HEK293 (cell line): Measurements from ENCODE around the gene MDM2.

Experiments used
- CTCF ChIA-PET: fragments of 350-600 bp; formaldehyde crosslinking; extraction: SDS; loops from one replicate; lab custom pipeline; 2021; ENCODE audit warnings: antibody characterized with exemption; lab: Yijun Ruan, JAX
- POLR2A ChIA-PET: fragments of 300-600 bp; formaldehyde crosslinking; extraction: SDS; loops from one replicate; lab custom pipeline; 2020; ENCODE audit warnings: antibody characterized with exemption, inconsistent platforms; lab: Yijun Ruan, JAX
- H3K27ac ChIP-seq: fragments of 200-500 bp; sonication (Bioruptor generic); 2 replicates; pipeline ENCODE4 v1.5.1; 2014; ENCODE audit warnings: low read depth, low read length, control low read depth, inconsistent platforms; ENCODE audit errors: extremely low read depth
- H3K36me3 ChIP-seq, 2 experiments: fragments of 200-500 bp in 1 of 2; sonication (Bioruptor generic) in 1 of 2; 1 replicate in 1 of 2; 2 replicates in 1 of 2; pipeline ENCODE4 v1.5.1; 2014 to 2017; ENCODE audit warnings: inconsistent platforms in 2 of 2, low read length in 2 of 2; ENCODE audit not compliant: control insufficient read depth in 2 of 2, insufficient read depth in 1 of 2
- H3K4me1 ChIP-seq: fragments of 200-500 bp; sonication (Bioruptor generic); 2 replicates; pipeline ENCODE4 v1.5.1; 2014; ENCODE audit warnings: mild to moderate bottlenecking, low read length, inconsistent platforms; ENCODE audit not compliant: control insufficient read depth, insufficient read depth
- H3K4me3 ChIP-seq: 2 replicates; pipeline ENCODE4 v1.5.1; 2011; ENCODE audit warnings: low read depth, mild to moderate bottlenecking, control low read depth, low read length, moderate library complexity
- H3K9me3 ChIP-seq: fragments of 200-500 bp; sonication (Bioruptor generic); 2 replicates; pipeline ENCODE4 v1.5.1; 2014; ENCODE audit warnings: low read depth, low read length, inconsistent platforms; ENCODE audit not compliant: control insufficient read depth, insufficient read depth
- GLIS1 ChIP-seq: fragments of 450-650 bp; formaldehyde crosslinking; IDR thresholded peaks from 2 replicates; pipeline ENCODE4 v1.5.1; 2016; ENCODE audit warnings: missing biosample characterization, missing genetic modification characterization
- KLF10 ChIP-seq: fragments of 450-650 bp; IDR thresholded peaks from 2 replicates; pipeline ENCODE4 v1.5.1; 2018; ENCODE audit warnings: missing biosample characterization, mild to moderate bottlenecking, missing genetic modification characterization
- KLF16 ChIP-seq: fragments of 450-650 bp; formaldehyde crosslinking; IDR thresholded peaks from 2 replicates; pipeline ENCODE4 v1.5.1; 2017; ENCODE audit warnings: missing biosample characterization, missing genetic modification characterization
- PATZ1 ChIP-seq: fragments of 450-650 bp; formaldehyde crosslinking; IDR thresholded peaks from 2 replicates; pipeline ENCODE4 v1.5.1; 2016; ENCODE audit warnings: missing biosample characterization, missing genetic modification characterization
- SALL2 ChIP-seq: fragments of 450-650 bp; formaldehyde crosslinking; IDR thresholded peaks from 2 replicates; pipeline ENCODE4 v1.5.0; 2017; ENCODE audit warnings: missing biosample characterization, mild to moderate bottlenecking, missing genetic modification characterization, borderline replicate concordance
- SETDB1 ChIP-seq: IDR thresholded peaks from one replicate; pipeline ENCODE4 v1.6.1; 2017; ENCODE audit warnings: mild to moderate bottlenecking, low read length, moderate library complexity, mixed read lengths; ENCODE audit not compliant: insufficient read length
- TRIM28 ChIP-seq: IDR thresholded peaks from 2 replicates; pipeline ENCODE4 v1.6.1; 2011; ENCODE audit warnings: low read length, control low read depth, borderline replicate concordance
- ZBTB26 ChIP-seq: fragments of 450-650 bp; formaldehyde crosslinking; optimal IDR thresholded peaks from 2 replicates; pipeline ENCODE3; 2016; ENCODE audit warnings: missing biosample characterization, mild to moderate bottlenecking, missing genetic modification characterization
- ZNF138 ChIP-seq: fragments of 450-650 bp; formaldehyde crosslinking; IDR thresholded peaks from 2 replicates; pipeline ENCODE4 v1.5.1; 2016; ENCODE audit warnings: missing biosample characterization, missing genetic modification characterization, borderline replicate concordance
- ZNF169 ChIP-seq: fragments of 450-650 bp; formaldehyde crosslinking; IDR thresholded peaks from 2 replicates; pipeline ENCODE4 v1.5.1; 2016; ENCODE audit warnings: missing biosample characterization, missing genetic modification characterization
- ZNF274 ChIP-seq, 2 experiments: fragments of 200-500 bp in 1 of 2; fragments of 450-650 bp in 1 of 2; sonication (Bioruptor generic) in 1 of 2; formaldehyde crosslinking in 1 of 2; IDR thresholded peaks; 2 replicates each; pipeline versions ENCODE4 v1.5.1 to v1.6.1; 2014 to 2016; ENCODE audit warnings: borderline replicate concordance in 1 of 2, inconsistent platforms in 1 of 2, low read length in 1 of 2, missing biosample characterization in 1 of 2, missing genetic modification characterization in 1 of 2
- ZNF37A ChIP-seq: fragments of 450-650 bp; IDR thresholded peaks from 2 replicates; pipeline ENCODE4 v1.5.1; 2018; ENCODE audit warnings: missing biosample characterization, missing genetic modification characterization
- ZNF394 ChIP-seq: fragments of 450-650 bp; formaldehyde crosslinking; IDR thresholded peaks from 2 replicates; pipeline ENCODE4 v1.5.1; 2016; ENCODE audit warnings: missing biosample characterization, missing genetic modification characterization, mild to moderate bottlenecking, moderate library complexity, borderline replicate concordance
- ZNF529 ChIP-seq: fragments of 450-650 bp; formaldehyde crosslinking; IDR thresholded peaks from 2 replicates; pipeline ENCODE4 v1.5.1; 2017; ENCODE audit warnings: missing genetic modification characterization, missing biosample characterization; ENCODE audit not compliant: insufficient replicate concordance
- ZNF530 ChIP-seq: fragments of 450-650 bp; formaldehyde crosslinking; IDR thresholded peaks from 2 replicates; pipeline ENCODE4 v1.5.1; 2016; ENCODE audit warnings: low read depth, missing biosample characterization, missing genetic modification characterization
- ZNF596 ChIP-seq: fragments of 450-650 bp; IDR thresholded peaks from 2 replicates; pipeline ENCODE4 v1.5.0; 2018; ENCODE audit warnings: missing biosample characterization, mild to moderate bottlenecking, missing genetic modification characterization, moderate library complexity
- ZNF624 ChIP-seq: fragments of 450-650 bp; formaldehyde crosslinking; IDR thresholded peaks from 2 replicates; pipeline ENCODE4 v1.5.1; 2017; ENCODE audit warnings: missing biosample characterization, missing genetic modification characterization
- ZNF626 ChIP-seq: fragments of 450-650 bp; sonication (Bioruptor Pico); formaldehyde crosslinking; IDR thresholded peaks from 2 replicates; pipeline ENCODE4 v1.5.1; 2018; ENCODE audit warnings: missing biosample characterization, missing genetic modification characterization, inconsistent platforms
- ZNF837 ChIP-seq: fragments of 450-650 bp; formaldehyde crosslinking; IDR thresholded peaks from 2 replicates; pipeline ENCODE4 v1.5.1; 2016; ENCODE audit warnings: missing biosample characterization, missing genetic modification characterization
- TF ChIP-seq, protein P1 (sequence below): fragments of 450-650 bp; formaldehyde crosslinking; IDR thresholded peaks from 2 replicates; pipeline ENCODE4 v1.5.1; 2016; ENCODE audit warnings: missing biosample characterization, missing genetic modification characterization

Gene MDM2

GRCh38 chr12:68841717-68842116 lies 33.7 kb downstream of the MDM2 start:
- no peak overlapping the region for H3K4me3 ChIP-seq
- CTCF ChIA-PET: interaction anchor here (0.6 kb wide), 1 partner anchor 12 kb away, joined by 3 read pairs; no protein-coding TSS in a partner anchor
- TF ChIP-seq ZNF138 (tag by site-specific recombination) (no peak), ZBTB26 (tag by site-specific recombination) (no peak), SETDB1 (no peak), ZNF394 (tag by site-specific recombination) (no peak), PATZ1 (tag by site-specific recombination) (no peak), KLF16 (no peak), ZNF596 (tag by site-specific recombination) (no peak), KLF10 (no peak)
- peaks cover 49 to 74% of the 10 kb centered on the region in 2 experiments for H3K36me3 ChIP-seq
- no peaks in the 10 kb centered on the region for H3K9me3 ChIP-seq
- no peaks in the 10 kb centered on the region; the same call in 1 of the 2 replicates for H3K4me1 ChIP-seq
- POLR2A ChIA-PET: interaction anchor here (1.3 kb wide), 1 partner anchor 33 kb away, joined by 3 read pairs; no protein-coding TSS in a partner anchor
- H3K27ac ChIP-seq: no peak overlapping the region

GRCh38 chr12:68842123-68842522 lies 34.1 kb downstream of the MDM2 start:
- ChIA-PET CTCF (interaction anchor here (0.6 to 3.2 kb wide), 2 partner anchors 12 to 13 kb away, joined by 3 to 18 read pairs; no protein-coding TSS in a partner anchor), POLR2A (interaction anchor here (1.3 kb wide), 1 partner anchor 33 kb away, joined by 3 read pairs; no protein-coding TSS in a partner anchor)
- TF ChIP-seq ZNF169 (tag by site-specific recombination): no peak
- TF ChIP-seq ZNF37A (tag by site-specific recombination): no peak
- TF ChIP-seq ZNF837 (tag by site-specific recombination): no peak
- no peak for TF ChIP-seq TRIM28
- no peak for TF ChIP-seq ZNF274 (IDR thresholded peaks at IDR 0.05; ENCODE audit: low read length)
- no peak for TF ChIP-seq ZNF274 (tag by site-specific recombination; IDR thresholded peaks at IDR 0.05; ENCODE audit: borderline replicate concordance)
- no peak for TF ChIP-seq SALL2 (tag by site-specific recombination)
- TF ChIP-seq GLIS1 (tag by site-specific recombination): no peak
- TF ChIP-seq ZNF529: no peak
- no peak for TF ChIP-seq ZNF530 (tag by site-specific recombination)
- TF ChIP-seq ZNF626 (tag by site-specific recombination): no peak
- no peak for TF ChIP-seq ZNF624
- TF ChIP-seq, protein P1, sequence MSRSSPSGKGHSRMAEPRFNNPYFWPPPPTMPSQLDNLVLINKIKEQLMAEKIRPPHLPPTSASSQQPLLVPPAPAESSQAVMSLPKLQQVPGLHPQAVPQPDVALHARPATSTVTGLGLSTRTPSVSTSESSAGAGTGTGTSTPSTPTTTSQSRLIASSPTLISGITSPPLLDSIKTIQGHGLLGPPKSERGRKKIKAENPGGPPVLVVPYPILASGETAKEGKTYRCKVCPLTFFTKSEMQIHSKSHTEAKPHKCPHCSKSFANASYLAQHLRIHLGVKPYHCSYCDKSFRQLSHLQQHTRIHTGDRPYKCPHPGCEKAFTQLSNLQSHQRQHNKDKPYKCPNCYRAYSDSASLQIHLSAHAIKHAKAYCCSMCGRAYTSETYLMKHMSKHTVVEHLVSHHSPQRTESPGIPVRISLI (tag by site-specific recombination): no peak
- Histone ChIP-seq H3K4me3 (no peak overlapping the region), H3K36me3 (peaks cover 45 to 70% of the 10 kb centered on the region in 2 experiments), H3K9me3 (no peaks in the 10 kb centered on the region), H3K4me1 (no peaks in the 10 kb centered on the region; the same call in 1 of the 2 replicates), H3K27ac (no peak overlapping the region)
